HG03108 (cell line): ENCODE measurements around the gene ST6GALNAC5.

Experiments used
- ATAC-seq: cut with Tn5 transposase; IDR thresholded peaks from one replicate; pipeline ENCODE4 v1.9.1; 2021; ENCODE audit warnings: moderate library complexity; ENCODE audit not compliant: unreplicated experiment

The ST6GALNAC5 gene

GRCh38 chr1:77096496-77097255 is 229.4 kb downstream of the ST6GALNAC5 start:
- no peak for ATAC-seq

- no peak for ATAC-seq
These were observed 233.6 kb downstream of the ST6GALNAC5 start for GRCh38 chr1:77100875-77101274.

- no peak for ATAC-seq
These were observed 236.2 kb downstream of the ST6GALNAC5 start for GRCh38 chr1:77103486-77103885.

- ATAC-seq = no peak
These were observed 237.4 kb downstream of the ST6GALNAC5 start for GRCh38 chr1:77104672-77105071.
